HepG2 (cell line): ENCODE results near the gene CSNK1E.

ENCODE experiments used
- GABPA ChIP-seq, 2 experiments: IDR thresholded peaks; 2 replicates each; pipeline ENCODE4 v1.6.1; 2011 to 2016; ENCODE audit warnings: low read depth in 2 of 2, low read length in 1 of 2, missing biosample characterization in 1 of 2, missing genetic modification characterization in 1 of 2
- GMEB1 ChIP-seq: sonication (generic); formaldehyde crosslinking; IDR thresholded peaks from 2 replicates; pipeline ENCODE4 v1.5.1; 2020; ENCODE audit warnings: missing genetic modification reagents, mild to moderate bottlenecking, borderline replicate concordance
- HNF4G ChIP-seq, 2 experiments: sonication (generic) in 1 of 2; formaldehyde crosslinking in 1 of 2; IDR thresholded peaks; 2 replicates each; pipeline versions ENCODE4 v1.4.0 to v1.6.1; 2011 to 2020; ENCODE audit warnings: borderline replicate concordance in 2 of 2, low read depth in 2 of 2, mild to moderate bottlenecking in 2 of 2, low read length in 1 of 2, missing genetic modification reagents in 1 of 2, moderate library complexity in 1 of 2
- RAD51 ChIP-seq: fragments of 450-650 bp; IDR thresholded peaks from 2 replicates; pipeline ENCODE4 v1.6.1; 2016; ENCODE audit warnings: borderline replicate concordance
- ZNF121 ChIP-seq: sonication (generic); formaldehyde crosslinking; IDR thresholded peaks from 2 replicates; pipeline ENCODE4 v1.5.0; 2020; ENCODE audit warnings: mild to moderate bottlenecking, missing genetic modification reagents
- TF ChIP-seq, protein P1 (sequence below): sonication (generic); formaldehyde crosslinking; IDR thresholded peaks from 2 replicates; pipeline ENCODE4 v1.5.0; 2020; ENCODE audit warnings: mild to moderate bottlenecking, missing genetic modification reagents, moderate library complexity

DNA sequence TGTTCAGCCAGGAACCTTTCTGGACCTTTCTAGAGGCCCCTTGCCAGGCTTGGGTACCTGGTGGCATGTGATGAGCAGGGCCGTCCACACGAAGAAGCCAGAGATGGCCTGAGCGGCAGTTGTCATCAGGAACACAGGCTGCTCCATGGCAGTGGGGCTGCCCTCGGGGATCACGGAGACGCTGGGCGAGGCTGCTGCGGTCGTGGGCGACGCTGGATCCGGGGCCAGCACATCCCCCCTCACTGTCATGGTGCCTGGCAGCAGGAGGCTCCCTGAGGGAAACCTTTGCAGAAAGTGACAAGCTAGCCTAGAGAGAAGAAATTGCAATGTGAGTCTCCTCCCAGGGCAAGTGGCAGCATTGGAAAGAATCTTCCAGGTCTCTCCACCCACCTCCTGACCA, 69.5 kb downstream of the CSNK1E start:
- TF ChIP-seq, protein P1, sequence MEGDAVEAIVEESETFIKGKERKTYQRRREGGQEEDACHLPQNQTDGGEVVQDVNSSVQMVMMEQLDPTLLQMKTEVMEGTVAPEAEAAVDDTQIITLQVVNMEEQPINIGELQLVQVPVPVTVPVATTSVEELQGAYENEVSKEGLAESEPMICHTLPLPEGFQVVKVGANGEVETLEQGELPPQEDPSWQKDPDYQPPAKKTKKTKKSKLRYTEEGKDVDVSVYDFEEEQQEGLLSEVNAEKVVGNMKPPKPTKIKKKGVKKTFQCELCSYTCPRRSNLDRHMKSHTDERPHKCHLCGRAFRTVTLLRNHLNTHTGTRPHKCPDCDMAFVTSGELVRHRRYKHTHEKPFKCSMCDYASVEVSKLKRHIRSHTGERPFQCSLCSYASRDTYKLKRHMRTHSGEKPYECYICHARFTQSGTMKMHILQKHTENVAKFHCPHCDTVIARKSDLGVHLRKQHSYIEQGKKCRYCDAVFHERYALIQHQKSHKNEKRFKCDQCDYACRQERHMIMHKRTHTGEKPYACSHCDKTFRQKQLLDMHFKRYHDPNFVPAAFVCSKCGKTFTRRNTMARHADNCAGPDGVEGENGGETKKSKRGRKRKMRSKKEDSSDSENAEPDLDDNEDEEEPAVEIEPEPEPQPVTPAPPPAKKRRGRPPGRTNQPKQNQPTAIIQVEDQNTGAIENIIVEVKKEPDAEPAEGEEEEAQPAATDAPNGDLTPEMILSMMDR (CRISPR knock-in tag) = no peak
- TF ChIP-seq RAD51 (no peak), GMEB1 (CRISPR knock-in tag) (no peak), ZNF121 (CRISPR knock-in tag) (no peak), GABPA (IDR thresholded peaks at IDR 0.05; ENCODE audit: low read depth, low read length) (no peak), GABPA (CRISPR knock-in tag; IDR thresholded peaks at IDR 0.05; ENCODE audit: low read depth) (no peak), HNF4G (IDR thresholded peaks at IDR 0.05; ENCODE audit: borderline replicate concordance, low read depth, low read length) (no peak), HNF4G (CRISPR knock-in tag; IDR thresholded peaks at IDR 0.05; ENCODE audit: borderline replicate concordance, low read depth) (no peak)
